ENCODE measurements around the gene SESN3.
A peak's percentile ranks its signal among the peaks of the same experiment; 100 is the strongest.
"Not testable (repeated sequence)": the region's sequence is repeated elsewhere in the genome, so short reads cannot be mapped to it uniquely, and the experiment has no call there.

Gene SESN3

DNA sequence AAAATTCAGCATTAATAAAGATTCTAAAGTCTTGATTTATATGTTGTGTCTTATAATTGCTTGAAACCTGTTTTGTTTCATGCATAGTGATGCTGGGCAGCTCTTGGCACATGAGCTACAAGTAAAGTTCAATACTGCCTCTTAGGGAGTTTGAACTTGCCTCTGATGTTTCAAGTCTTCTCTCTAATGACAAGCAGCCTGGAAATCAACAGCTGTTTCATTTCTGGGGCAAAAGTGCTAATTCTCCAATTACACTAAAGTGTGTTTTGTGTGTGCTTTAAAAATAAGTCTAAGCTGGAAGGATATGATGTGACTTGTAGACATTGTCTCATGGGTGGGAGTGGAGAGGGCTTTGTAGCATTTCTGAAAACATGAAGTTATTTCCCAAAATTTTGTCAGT lies 23.7 kb upstream of the SESN3 start:
- Histone ChIP-seq H3K4me3 (peak overlapping the region; percentile 71; the same call in 1 of the 2 replicates), H3K9me3 (ENCODE audit: low read depth, low read length) (no peaks in the 10 kb centered on the region), H3K27ac (no peak overlapping the region), H3K9ac (ENCODE audit: insufficient read length) (no peak overlapping the region), H3K36me3 (ENCODE audit: insufficient read depth, low read length) (no peaks in the 10 kb centered on the region)
- DNase-seq (ENCODE audit: low read depth, low spot score): no peak
- TF ChIP-seq FOXP2 (optimal IDR thresholded peaks at IDR 0.05; ENCODE audit: control extremely low read depth, extremely low read length, insufficient read depth) (no peak), POLR2AphosphoS5 (IDR thresholded peaks at IDR 0.05; ENCODE audit: borderline replicate concordance, low read depth, low read length) (no peak)

DNA sequence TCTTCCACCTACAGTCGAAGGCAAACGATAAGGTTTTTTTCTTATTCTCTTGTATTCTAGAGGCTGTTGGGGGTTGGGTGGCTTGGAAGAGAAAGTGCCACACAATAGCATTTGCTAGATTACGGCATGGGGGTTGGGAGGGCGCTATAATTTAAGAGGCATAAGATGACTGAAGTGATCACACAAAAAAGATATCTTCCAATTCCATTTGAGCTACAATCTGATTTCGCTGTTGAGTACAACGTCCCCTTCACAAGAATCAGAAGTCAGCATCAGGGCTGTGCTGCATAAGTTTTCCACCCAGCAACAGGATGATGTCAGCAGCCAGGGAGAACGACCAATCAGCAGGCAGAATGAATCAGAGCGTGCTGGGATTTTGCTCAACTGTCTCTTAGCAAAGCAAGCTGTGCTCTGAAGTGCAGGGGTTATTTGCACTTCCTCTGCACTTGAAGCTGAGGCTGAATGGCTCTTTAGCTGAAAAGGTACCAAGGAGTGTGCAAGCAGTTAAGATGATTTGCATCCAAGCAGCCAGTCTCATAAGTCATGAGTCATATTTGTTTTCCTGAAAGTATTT lies 23.2 kb upstream of the SESN3 start:
- peak; percentile 36; the same call in 1 of the 2 replicates for TF ChIP-seq POLR2AphosphoS5 (IDR thresholded peaks at IDR 0.05; ENCODE audit: borderline replicate concordance, low read depth, low read length)
- no peak for TF ChIP-seq FOXP2 (optimal IDR thresholded peaks at IDR 0.05; ENCODE audit: control extremely low read depth, extremely low read length, insufficient read depth)
- Histone ChIP-seq H3K9ac (ENCODE audit: insufficient read length) (no peak overlapping the region), H3K36me3 (ENCODE audit: insufficient read depth, low read length) (no peaks in the 10 kb centered on the region), H3K4me3 (peak overlapping the region; percentile 71), H3K9me3 (ENCODE audit: low read depth, low read length) (no peaks in the 10 kb centered on the region), H3K27ac (no peak overlapping the region)
- peak; percentile 53 for DNase-seq (ENCODE audit: low read depth, low spot score)

- no peak for DNase-seq (ENCODE audit: low read depth, low spot score)
- Histone ChIP-seq H3K36me3 (ENCODE audit: insufficient read depth, low read length) (no peaks in the 10 kb centered on the region), H3K4me3 (no peak overlapping the region), H3K27ac (no peak overlapping the region), H3K9ac (ENCODE audit: insufficient read length) (no peak overlapping the region), H3K9me3 (ENCODE audit: low read depth, low read length) (no peaks in the 10 kb centered on the region)
- no peak for TF ChIP-seq POLR2AphosphoS5 (IDR thresholded peaks at IDR 0.05; ENCODE audit: borderline replicate concordance, low read depth, low read length)
- TF ChIP-seq EZH2 (IDR thresholded peaks at IDR 0.05): no peak
- TF ChIP-seq FOXP2 (optimal IDR thresholded peaks at IDR 0.05; ENCODE audit: control extremely low read depth, extremely low read length, insufficient read depth): no peak
These were observed 22.1 kb upstream of the SESN3 start for GRCh38 chr11:95253141-95253540.

DNA sequence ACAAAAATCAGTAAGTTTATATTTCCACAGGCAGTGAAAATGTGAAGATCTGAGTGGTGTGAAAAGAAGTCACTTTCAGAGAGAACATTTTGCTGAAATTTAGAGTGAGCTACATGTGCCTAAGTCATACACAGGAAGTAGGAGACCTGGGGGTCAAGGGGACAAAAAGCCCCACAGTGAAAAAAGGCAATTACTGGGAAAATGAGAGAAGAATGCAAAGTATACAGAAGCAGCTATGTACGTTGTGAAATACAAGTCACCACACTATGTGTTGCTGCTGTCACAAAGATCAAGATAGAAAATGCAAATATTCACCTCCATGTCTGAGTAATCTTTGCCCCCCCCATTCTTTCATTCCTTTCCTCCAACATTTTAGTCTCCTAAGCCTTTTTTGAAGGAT lies 21.6 kb upstream of the SESN3 start:
- Histone ChIP-seq H3K9me3 (ENCODE audit: low read depth, low read length) (no peaks in the 10 kb centered on the region), H3K9ac (ENCODE audit: insufficient read length) (no peak overlapping the region), H3K4me3 (no peak overlapping the region), H3K36me3 (ENCODE audit: insufficient read depth, low read length) (no peaks in the 10 kb centered on the region), H3K27ac (no peak overlapping the region)
- TF ChIP-seq FOXP2 (optimal IDR thresholded peaks at IDR 0.05; ENCODE audit: control extremely low read depth, extremely low read length, insufficient read depth) (no peak), POLR2AphosphoS5 (IDR thresholded peaks at IDR 0.05; ENCODE audit: borderline replicate concordance, low read depth, low read length) (no peak), EZH2 (IDR thresholded peaks at IDR 0.05) (no peak)
- no peak for DNase-seq (ENCODE audit: low read depth, low spot score)

DNA sequence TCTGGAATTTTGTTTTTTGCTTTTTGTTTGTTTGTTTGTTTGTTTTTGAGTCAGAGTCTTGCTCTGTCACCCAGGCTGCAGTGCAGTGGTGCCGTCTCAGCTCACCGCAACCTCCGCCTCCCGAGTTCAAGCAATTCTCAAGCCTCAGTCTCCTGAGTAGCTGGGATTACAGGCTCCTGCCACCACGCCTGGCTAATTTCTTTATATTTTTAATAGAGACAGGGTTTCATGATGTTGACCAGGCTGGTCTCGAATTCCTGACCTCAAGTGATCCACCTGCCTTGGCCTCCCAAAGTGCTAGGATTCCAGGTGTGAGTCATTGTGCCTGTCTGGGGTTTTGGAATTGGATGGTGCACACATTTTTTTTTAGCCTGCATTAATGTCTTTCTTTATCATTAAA lies 20.9 kb upstream of the SESN3 start:
- H3K9ac ChIP-seq (ENCODE audit: insufficient read length); H3K9me3 ChIP-seq (ENCODE audit: low read depth, low read length); DNase-seq (ENCODE audit: low read depth, low spot score); H3K27ac ChIP-seq; H3K36me3 ChIP-seq (ENCODE audit: insufficient read depth, low read length); H3K4me3 ChIP-seq: not testable (repeated sequence)

GRCh38 chr11:95248666-95249467 lies 17.9 kb upstream of the SESN3 start:
- Histone ChIP-seq H3K9me3 (ENCODE audit: low read depth, low read length) (no peaks in the 10 kb centered on the region), H3K36me3 (ENCODE audit: insufficient read depth, low read length) (no peaks in the 10 kb centered on the region), H3K4me3 (no peak overlapping the region), H3K27ac (no peak overlapping the region), H3K9ac (ENCODE audit: insufficient read length) (no peak overlapping the region)
- no peak for TF ChIP-seq POLR2AphosphoS5 (IDR thresholded peaks at IDR 0.05; ENCODE audit: borderline replicate concordance, low read depth, low read length)
- TF ChIP-seq EZH2 (IDR thresholded peaks at IDR 0.05): no peak
- TF ChIP-seq FOXP2 (optimal IDR thresholded peaks at IDR 0.05; ENCODE audit: control extremely low read depth, extremely low read length, insufficient read depth): no peak
- DNase-seq (ENCODE audit: low read depth, low spot score): no peak

DNA sequence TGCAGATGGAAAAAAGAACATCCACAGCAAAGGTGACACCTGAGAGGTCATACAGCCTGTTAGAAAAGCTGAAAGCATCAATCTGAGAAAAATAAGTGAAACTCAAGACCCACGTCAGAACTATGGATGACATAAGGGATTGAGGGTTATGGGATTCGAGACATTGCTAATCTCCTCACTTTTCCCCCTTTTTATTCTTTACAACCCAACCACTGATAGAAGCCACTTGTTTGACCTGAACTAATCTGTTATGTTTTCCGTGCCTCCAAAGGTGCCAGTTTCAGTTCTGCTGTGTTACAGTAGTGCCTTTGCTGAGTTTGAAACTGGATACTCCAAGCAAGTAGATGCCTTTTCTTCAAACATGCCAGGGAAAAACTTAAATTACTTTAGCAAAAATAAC lies 16.9 kb upstream of the SESN3 start:
- no peak overlapping the region for H3K27ac ChIP-seq
- TF ChIP-seq POLR2AphosphoS5 (IDR thresholded peaks at IDR 0.05; ENCODE audit: borderline replicate concordance, low read depth, low read length): no peak
- TF ChIP-seq FOXP2 (optimal IDR thresholded peaks at IDR 0.05; ENCODE audit: control extremely low read depth, extremely low read length, insufficient read depth): no peak
- TF ChIP-seq EZH2 (IDR thresholded peaks at IDR 0.05): no peak
- no peak overlapping the region for H3K9ac ChIP-seq (ENCODE audit: insufficient read length)
- H3K9me3 ChIP-seq (ENCODE audit: low read depth, low read length): no peaks in the 10 kb centered on the region
- DNase-seq (ENCODE audit: low read depth, low spot score): no peak
- H3K36me3 ChIP-seq (ENCODE audit: insufficient read depth, low read length): no peaks in the 10 kb centered on the region
- H3K4me3 ChIP-seq: no peak overlapping the region

GRCh38 chr11:95247127-95247684 lies 16.2 kb upstream of the SESN3 start:
- Histone ChIP-seq H3K9ac (ENCODE audit: insufficient read length) (no peak overlapping the region), H3K27ac (no peak overlapping the region), H3K9me3 (ENCODE audit: low read depth, low read length) (no peaks in the 10 kb centered on the region), H3K36me3 (ENCODE audit: insufficient read depth, low read length) (no peaks in the 10 kb centered on the region), H3K4me3 (no peak overlapping the region)
- DNase-seq (ENCODE audit: low read depth, low spot score): no peak
- no peak for TF ChIP-seq EZH2 (IDR thresholded peaks at IDR 0.05)
- no peak for TF ChIP-seq POLR2AphosphoS5 (IDR thresholded peaks at IDR 0.05; ENCODE audit: borderline replicate concordance, low read depth, low read length)
- no peak for TF ChIP-seq FOXP2 (optimal IDR thresholded peaks at IDR 0.05; ENCODE audit: control extremely low read depth, extremely low read length, insufficient read depth)
